ENCODE measurements around the gene NEMP2. TPM values are rescaled to one million over a fixed set of nuclear protein-coding genes. Genes with fewer than 3 reads are reported as not detected.

NEMP2 gene
- total RNA-seq, 2 experiments from 2014 or later = 17.2 to 19.5 TPM

GRCh38 chr2:190547886-190548285 lies 13.4 kb upstream of the NEMP2 start:
- no peak for DNase-seq
- no peak for ATAC-seq
- intact Hi-C loops (cut with micrococcal nuclease) = no loop called here
- ChIA-PET CTCF (no interaction called here), POLR2A (no interaction called here)
- peaks cover 3% of the 10 kb centered on the region for H3K9me3 Mint-ChIP-seq
- H3K36me3 Mint-ChIP-seq (ENCODE audit: low read depth) = peaks cover 2% of the 10 kb centered on the region
- no peak overlapping the region for H3K4me3 Mint-ChIP-seq
- TF ChIP-seq, protein P1, sequence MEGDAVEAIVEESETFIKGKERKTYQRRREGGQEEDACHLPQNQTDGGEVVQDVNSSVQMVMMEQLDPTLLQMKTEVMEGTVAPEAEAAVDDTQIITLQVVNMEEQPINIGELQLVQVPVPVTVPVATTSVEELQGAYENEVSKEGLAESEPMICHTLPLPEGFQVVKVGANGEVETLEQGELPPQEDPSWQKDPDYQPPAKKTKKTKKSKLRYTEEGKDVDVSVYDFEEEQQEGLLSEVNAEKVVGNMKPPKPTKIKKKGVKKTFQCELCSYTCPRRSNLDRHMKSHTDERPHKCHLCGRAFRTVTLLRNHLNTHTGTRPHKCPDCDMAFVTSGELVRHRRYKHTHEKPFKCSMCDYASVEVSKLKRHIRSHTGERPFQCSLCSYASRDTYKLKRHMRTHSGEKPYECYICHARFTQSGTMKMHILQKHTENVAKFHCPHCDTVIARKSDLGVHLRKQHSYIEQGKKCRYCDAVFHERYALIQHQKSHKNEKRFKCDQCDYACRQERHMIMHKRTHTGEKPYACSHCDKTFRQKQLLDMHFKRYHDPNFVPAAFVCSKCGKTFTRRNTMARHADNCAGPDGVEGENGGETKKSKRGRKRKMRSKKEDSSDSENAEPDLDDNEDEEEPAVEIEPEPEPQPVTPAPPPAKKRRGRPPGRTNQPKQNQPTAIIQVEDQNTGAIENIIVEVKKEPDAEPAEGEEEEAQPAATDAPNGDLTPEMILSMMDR (IDR thresholded peaks at IDR 0.05) = no peak
- H3K4me1 Mint-ChIP-seq (ENCODE audit: low read depth) = peaks cover 13% of the 10 kb centered on the region
- no peaks in the 10 kb centered on the region for H3K27me3 Mint-ChIP-seq
- no peak overlapping the region for H3K27ac Mint-ChIP-seq

GRCh38 chr2:190546734-190547133 lies 12.2 kb upstream of the NEMP2 start:
- peaks cover 6% of the 10 kb centered on the region for H3K4me1 Mint-ChIP-seq (ENCODE audit: low read depth)
- peaks cover 13% of the 10 kb centered on the region for H3K9me3 Mint-ChIP-seq
- H3K27ac Mint-ChIP-seq = no peak overlapping the region
- H3K36me3 Mint-ChIP-seq (ENCODE audit: low read depth) = peaks cover 11% of the 10 kb centered on the region
- intact Hi-C loops (cut with micrococcal nuclease) = no loop called here
- no peaks in the 10 kb centered on the region for H3K27me3 Mint-ChIP-seq
- TF ChIP-seq, protein P1 (IDR thresholded peaks at IDR 0.05) = no peak
- ChIA-PET CTCF (interaction anchor here (1.1 kb wide), 1 partner anchor 15 kb away, joined by 3 read pairs; no protein-coding TSS in a partner anchor), POLR2A (no interaction called here)
- no peak overlapping the region for H3K4me3 Mint-ChIP-seq
- no peak for DNase-seq
- ATAC-seq = no peak

DNA sequence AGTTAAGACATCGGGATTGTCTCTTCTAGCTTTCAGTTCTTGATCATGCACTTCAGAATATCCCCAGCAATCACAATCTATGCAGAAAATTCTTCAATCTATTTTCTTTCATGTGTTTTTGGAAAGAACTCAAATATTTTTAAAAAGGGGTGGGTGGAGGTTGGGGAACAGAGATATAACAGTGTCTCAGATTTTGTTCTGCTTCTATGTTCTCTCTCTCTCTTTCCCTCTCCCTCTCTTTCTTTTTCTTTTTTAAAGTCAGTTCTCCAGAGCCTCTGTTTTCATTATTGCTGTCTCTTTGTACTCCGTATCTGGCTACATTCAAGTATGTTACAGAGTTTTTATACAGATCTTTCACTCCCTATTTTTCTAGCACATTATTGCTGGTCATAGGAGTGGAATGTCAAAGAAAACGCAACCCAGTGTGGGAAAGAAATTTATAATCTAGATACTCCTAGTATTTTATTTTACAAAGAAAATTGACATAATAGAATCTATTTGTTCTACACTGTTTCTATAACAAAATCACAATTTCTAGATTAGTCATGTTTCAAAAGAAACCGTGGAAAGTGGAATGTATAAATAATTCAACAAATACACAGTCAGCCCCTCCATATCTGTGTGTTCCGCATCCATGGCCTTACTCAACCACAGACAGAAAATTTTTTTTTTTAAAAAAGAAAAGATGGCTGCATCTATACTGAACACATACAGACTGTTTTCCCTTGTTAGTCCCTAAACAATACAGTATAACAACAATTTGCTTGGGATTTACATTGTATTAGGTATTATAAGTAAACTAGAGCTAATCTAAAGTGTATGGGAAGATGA lies 11.2 kb upstream of the NEMP2 start:
- no peak for DNase-seq
- TF ChIP-seq, protein P1 (IDR thresholded peaks at IDR 0.05) = no peak
- H3K27ac Mint-ChIP-seq = no peak overlapping the region
- no peak overlapping the region for H3K4me3 Mint-ChIP-seq
- intact Hi-C loops (cut with micrococcal nuclease) = no loop called here
- ChIA-PET CTCF (interaction anchor here (1.1 kb wide), 1 partner anchor 16 kb away, joined by 3 read pairs; no protein-coding TSS in a partner anchor), POLR2A (interaction anchor here (2.7 kb wide), 1 partner anchor 12 kb away, joined by 9 read pairs; the partner anchor contains the start of gene NEMP2)
- H3K4me1 Mint-ChIP-seq (ENCODE audit: low read depth) = no peaks in the 10 kb centered on the region
- H3K36me3 Mint-ChIP-seq (ENCODE audit: low read depth) = peaks cover 18% of the 10 kb centered on the region
- no peak for ATAC-seq
- H3K27me3 Mint-ChIP-seq = no peaks in the 10 kb centered on the region
- peaks cover 23% of the 10 kb centered on the region for H3K9me3 Mint-ChIP-seq

- Mint-ChIP-seq H3K9me3 (peaks cover 29% of the 10 kb centered on the region), H3K36me3 (ENCODE audit: low read depth) (peaks cover 24% of the 10 kb centered on the region), H3K4me3 (no peak overlapping the region), H3K27ac (no peak overlapping the region), H3K4me1 (ENCODE audit: low read depth) (no peaks in the 10 kb centered on the region), H3K27me3 (no peaks in the 10 kb centered on the region)
- ChIA-PET POLR2A (interaction anchor here (0.8 to 2.7 kb wide), 2 partner anchors 11 to 293 kb away, joined by 4 to 9 read pairs; partner anchors contain the start of gene NEMP2), CTCF (no interaction called here)
- TF ChIP-seq, protein P1 (IDR thresholded peaks at IDR 0.05) = no peak
- ATAC-seq (no peak), DNase-seq (no peak)
- intact Hi-C loops (cut with micrococcal nuclease) = no loop called here
Observed at GRCh38 chr2:190545093-190545492, 10.6 kb upstream of the NEMP2 start.

- Mint-ChIP-seq H3K4me1 (ENCODE audit: low read depth) (peaks cover 16% of the 10 kb centered on the region), H3K9me3 (peaks cover 62% of the 10 kb centered on the region), H3K27ac (no peak overlapping the region), H3K36me3 (ENCODE audit: low read depth) (peaks cover 64% of the 10 kb centered on the region), H3K27me3 (no peaks in the 10 kb centered on the region), H3K4me3 (no peak overlapping the region)
- intact Hi-C loops (cut with micrococcal nuclease) = no loop called here
- CTCF ChIA-PET = no interaction called here
- DNase-seq (no peak), ATAC-seq (no peak)
- TF ChIP-seq, protein P1 (IDR thresholded peaks at IDR 0.05) = no peak
- POLR2A ChIA-PET = no interaction called here
Observed at GRCh38 chr2:190540048-190540447, 5.5 kb upstream of the NEMP2 start.

All from activated CD8-positive, alpha-beta T cell treated with anti-CD3 and anti-CD28 coated beads for 36 hours (primary cell).